ENCODE data around the gene SLC6A4. TPM values are rescaled to one million over a fixed set of nuclear protein-coding genes. Genes with fewer than 3 reads are reported as not detected.

Gene SLC6A4
- total and polyA plus RNA-seq, 10 of the 15 experiments (the other 5 are each of a cell fraction or from before 2014, with no cell fraction given): 5.3 to 20.6 (median 10.1) TPM

DNA sequence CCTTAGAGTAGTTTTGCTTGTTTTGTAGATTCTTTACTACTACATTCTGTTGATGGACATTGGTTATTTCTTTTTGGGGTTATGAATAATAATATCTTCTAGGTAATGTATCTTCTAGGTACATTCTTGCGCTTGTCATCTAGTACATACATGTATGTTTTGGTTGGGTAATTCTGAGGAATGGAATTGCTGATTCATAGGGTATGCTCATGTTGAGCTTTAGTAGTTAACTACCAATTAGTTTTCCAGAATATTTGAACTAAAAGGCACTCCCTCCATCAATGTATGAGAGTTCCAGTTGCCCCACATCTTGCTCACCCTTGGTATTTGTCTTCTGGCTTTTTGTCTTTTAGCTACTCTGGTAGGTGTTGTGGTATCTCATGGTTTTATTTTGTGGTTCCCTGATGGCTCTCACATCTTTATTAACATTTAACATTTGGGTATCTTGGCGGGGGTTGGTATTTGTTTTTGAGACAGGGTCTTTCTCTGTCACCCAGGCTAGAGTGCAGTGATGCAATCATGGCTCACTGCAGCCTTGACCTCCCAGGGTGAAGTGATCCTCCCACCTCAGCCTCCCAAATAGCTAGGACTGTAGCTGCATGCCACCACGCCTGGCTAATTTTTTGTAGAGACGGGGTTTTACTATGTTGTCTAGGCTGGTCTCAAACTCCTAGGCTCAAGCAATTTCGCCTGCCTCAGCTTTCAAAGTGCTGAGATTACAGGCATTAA lies 47.1 kb downstream of the SLC6A4 start:
- Histone ChIP-seq H3K4me2 (ENCODE audit: control insufficient read depth, insufficient read depth) (no peak overlapping the region), H3K9ac (ENCODE audit: control insufficient read depth, insufficient read depth, low read length) (no peak overlapping the region), H3K4me1 (ENCODE audit: control insufficient read depth, insufficient read depth, low read length) (no peaks in the 10 kb centered on the region), H3K79me2 (ENCODE audit: control insufficient read depth, insufficient read depth, low read length) (no peaks in the 10 kb centered on the region), H4K20me1 (ENCODE audit: control insufficient read depth, insufficient read depth) (no peaks in the 10 kb centered on the region), H3K27me3 (replicated peaks in 1 of 2; ENCODE audit: control insufficient read depth in 2 of 2, insufficient read depth in 2 of 2, low read length in 1 of 2) (no peaks in the 10 kb centered on the region), H2AFZ (ENCODE audit: control insufficient read depth, low read depth, low read length) (no peak overlapping the region), H3K27ac (ENCODE audit: control insufficient read depth, insufficient read depth) (no peak overlapping the region), H3K4me3 (no peak overlapping the region), H3K36me3 (ENCODE audit: control insufficient read depth in 2 of 2, insufficient read depth in 2 of 2, low read length in 1 of 2) (peaks cover 5 to 15% of the 10 kb centered on the region in 2 experiments), H3K9me3 (replicated peaks; ENCODE audit: control insufficient read depth, insufficient read depth, low read length) (no peaks in the 10 kb centered on the region)
- no TSS peak for BruUV-seq (replicated peaks)
- ATAC-seq: no peak
- CTCF ChIA-PET: interaction anchor here (0.6 to 2.0 kb wide), 12 partner anchors 15 to 1953 kb away, joined by 3 to 7 read pairs (median 4); no protein-coding TSS in a partner anchor
- WGBS (ENCODE audit: insufficient coverage, insufficient replicate concordance, low lambda C conversion rate, missing lambda C conversion rate): 99% methylated on average over 5 of the region's 5 CpGs
- TF ChIP-seq BHLHE40 (IDR thresholded peaks at IDR 0.05; ENCODE audit: borderline replicate concordance in 1 of 2, low read depth in 2 of 2, low read length in 1 of 2) (no peak), SMAD1 (IDR thresholded peaks at IDR 0.05; ENCODE audit: low read depth, partially characterized antibody) (no peak), MAX (IDR thresholded peaks at IDR 0.05; ENCODE audit: low read depth, low read length) (no peak), NFYA (IDR thresholded peaks at IDR 0.05; ENCODE audit: borderline replicate concordance, low read depth, low read length) (no peak)
- TF ChIP-seq, protein P1, sequence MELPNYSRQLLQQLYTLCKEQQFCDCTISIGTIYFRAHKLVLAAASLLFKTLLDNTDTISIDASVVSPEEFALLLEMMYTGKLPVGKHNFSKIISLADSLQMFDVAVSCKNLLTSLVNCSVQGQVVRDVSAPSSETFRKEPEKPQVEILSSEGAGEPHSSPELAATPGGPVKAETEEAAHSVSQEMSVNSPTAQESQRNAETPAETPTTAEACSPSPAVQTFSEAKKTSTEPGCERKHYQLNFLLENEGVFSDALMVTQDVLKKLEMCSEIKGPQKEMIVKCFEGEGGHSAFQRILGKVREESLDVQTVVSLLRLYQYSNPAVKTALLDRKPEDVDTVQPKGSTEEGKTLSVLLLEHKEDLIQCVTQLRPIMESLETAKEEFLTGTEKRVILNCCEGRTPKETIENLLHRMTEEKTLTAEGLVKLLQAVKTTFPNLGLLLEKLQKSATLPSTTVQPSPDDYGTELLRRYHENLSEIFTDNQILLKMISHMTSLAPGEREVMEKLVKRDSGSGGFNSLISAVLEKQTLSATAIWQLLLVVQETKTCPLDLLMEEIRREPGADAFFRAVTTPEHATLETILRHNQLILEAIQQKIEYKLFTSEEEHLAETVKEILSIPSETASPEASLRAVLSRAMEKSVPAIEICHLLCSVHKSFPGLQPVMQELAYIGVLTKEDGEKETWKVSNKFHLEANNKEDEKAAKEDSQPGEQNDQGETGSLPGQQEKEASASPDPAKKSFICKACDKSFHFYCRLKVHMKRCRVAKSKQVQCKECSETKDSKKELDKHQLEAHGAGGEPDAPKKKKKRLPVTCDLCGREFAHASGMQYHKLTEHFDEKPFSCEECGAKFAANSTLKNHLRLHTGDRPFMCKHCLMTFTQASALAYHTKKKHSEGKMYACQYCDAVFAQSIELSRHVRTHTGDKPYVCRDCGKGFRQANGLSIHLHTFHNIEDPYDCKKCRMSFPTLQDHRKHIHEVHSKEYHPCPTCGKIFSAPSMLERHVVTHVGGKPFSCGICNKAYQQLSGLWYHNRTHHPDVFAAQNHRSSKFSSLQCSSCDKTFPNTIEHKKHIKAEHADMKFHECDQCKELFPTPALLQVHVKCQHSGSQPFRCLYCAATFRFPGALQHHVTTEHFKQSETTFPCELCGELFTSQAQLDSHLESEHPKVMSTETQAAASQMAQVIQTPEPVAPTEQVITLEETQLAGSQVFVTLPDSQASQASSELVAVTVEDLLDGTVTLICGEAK (IDR thresholded peaks at IDR 0.05; ENCODE audit: borderline replicate concordance): no peak
- POLR2A ChIA-PET: no interaction called here
- in situ Hi-C loops (cut with MboI) (no loop called here), intact Hi-C loops (cut with micrococcal nuclease; ENCODE audit: unreplicated experiment) (no loop called here)
- SMC1A ChIA-PET (ENCODE audit: uncharacterized antibody, unreplicated experiment): interaction anchor here (1.0 to 3.0 kb wide), 4 partner anchors 14 to 63 kb away, joined by 4 to 10 read pairs (median 7); no protein-coding TSS in a partner anchor
- DNase-seq (ENCODE audit: low read depth, low spot score): no peak
- FAIRE-seq: no peak
- RAD21 ChIA-PET (ENCODE audit: unreplicated experiment): interaction anchor here (1.3 kb wide), 1 partner anchor 64 kb away, joined by 5 read pairs; no protein-coding TSS in a partner anchor
